Measurements from ENCODE around the gene HCRTR1.

HCRTR1 gene

GRCh38 chr1:31667065-31667785 is 49.7 kb downstream of the HCRTR1 start:
- no peak for DNase-seq (ENCODE audit: low read depth)

- no peak for DNase-seq (ENCODE audit: low read depth)
Measured at GRCh38 chr1:31668303-31668883, 50.9 kb downstream of the HCRTR1 start.

GRCh38 chr1:31669433-31669785 is 51.9 kb downstream of the HCRTR1 start:
- DNase-seq (ENCODE audit: low read depth), result no peak

GRCh38 chr1:31669786-31670592 is 52.5 kb downstream of the HCRTR1 start:
- DNase-seq (ENCODE audit: low read depth), result no peak

- DNase-seq (ENCODE audit: low read depth), result no peak
Measured at GRCh38 chr1:31670593-31670964, 53.1 kb downstream of the HCRTR1 start.

- no peak for DNase-seq (ENCODE audit: low read depth)
Measured at GRCh38 chr1:31671147-31671546, 53.7 kb downstream of the HCRTR1 start.

GRCh38 chr1:31671561-31672201 is 54.2 kb downstream of the HCRTR1 start:
- no peak for DNase-seq (ENCODE audit: low read depth)

- DNase-seq (ENCODE audit: low read depth), result no peak
Measured at GRCh38 chr1:31672986-31673385, 55.5 kb downstream of the HCRTR1 start.

GRCh38 chr1:31673433-31673832 is 55.9 kb downstream of the HCRTR1 start:
- no peak for DNase-seq (ENCODE audit: low read depth)

- no peak for DNase-seq (ENCODE audit: low read depth)
Measured at GRCh38 chr1:31674626-31675025, 57.1 kb downstream of the HCRTR1 start.

GRCh38 chr1:31675161-31675560 is 57.7 kb downstream of the HCRTR1 start:
- no peak for DNase-seq (ENCODE audit: low read depth)

- no peak for DNase-seq (ENCODE audit: low read depth)
Measured at GRCh38 chr1:31675756-31676155, 58.3 kb downstream of the HCRTR1 start.

Data from GM04503 (cell line).